K562 (cell line): ENCODE data around the gene APC2. TPM values are rescaled to one million over a fixed set of nuclear protein-coding genes. Genes with fewer than 3 reads are reported as not detected.

Source experiments
- CCAR2 ChIP-seq: fragments of 200-400 bp; formaldehyde crosslinking; IDR thresholded peaks from 2 replicates; pipeline ENCODE4 v1.6.1; 2017; ENCODE audit warnings: mild to moderate bottlenecking, low read depth, low read length
- DIDO1 ChIP-seq: fragments of 450-650 bp; IDR thresholded peaks from 2 replicates; pipeline ENCODE4 v1.6.1; 2016; ENCODE audit warnings: low read depth, missing biosample characterization, missing genetic modification characterization
- LCOR ChIP-seq: sonication (generic); formaldehyde crosslinking; IDR thresholded peaks from 2 replicates; pipeline ENCODE4 v1.8.0; 2022; ENCODE audit warnings: mild to moderate bottlenecking, missing genetic modification reagents
- LEF1 ChIP-seq: fragments of 450-650 bp; IDR thresholded peaks from 2 replicates; pipeline ENCODE4 v1.6.1; 2016; ENCODE audit warnings: mild to moderate bottlenecking
- PURB ChIP-seq: sonication (generic); formaldehyde crosslinking; IDR thresholded peaks from 2 replicates; pipeline ENCODE4 v1.9.0; 2021; ENCODE audit warnings: low read depth, mild to moderate bottlenecking, missing genetic modification reagents
- ZFPM2 ChIP-seq: fragments of 250-450 bp; sonication (Bioruptor Pico); IDR thresholded peaks from 2 replicates; pipeline ENCODE4 v1.5.1; 2022; ENCODE audit warnings: mild to moderate bottlenecking
- ZNF165 ChIP-seq: fragments of 250-450 bp; sonication (Bioruptor Pico); IDR thresholded peaks from 2 replicates; pipeline ENCODE4 v1.4.0; 2020; ENCODE audit warnings: borderline replicate concordance
- ZNF75A ChIP-seq: fragments of 450-650 bp; formaldehyde crosslinking; IDR thresholded peaks from 2 replicates; pipeline ENCODE4 v1.4.0; 2020; ENCODE audit warnings: mild to moderate bottlenecking
- polyA plus RNA-seq, 8 experiments: library from polyadenylated mRNA; depleted of rRNA in 4 of 8; stranded (reverse) in 5 of 8; unstranded in 3 of 8; fragments of >200 nt; fragmentation: Nextera tagmentation in 2 of 8; fragmentation: Illumina TruSeq in 1 of 8; extraction: Ambion mirVana in 2 of 8; extraction: Trizol in 1 of 8; gene quantifications; 2 replicates each; pipeline versions ENCODE4 v1.2.1 to v1.2.3, GENCODE V29; 2011 to 2014; ENCODE audit warnings: inconsistent platforms in 1 of 8, missing spikeins in 1 of 8
- total RNA-seq, 7 experiments: library from RNA; depleted of rRNA in 6 of 7; stranded (reverse); fragments of >200 nt in 6 of 7; fragmentation: Illumina TruSeq in 2 of 7; extraction: Trizol in 2 of 7; gene quantifications; 2 replicates each; pipeline versions ENCODE4 v1.2.1 to v1.2.3, GENCODE V29; 2011 to 2021; ENCODE audit warnings: low replicate concordance in 1 of 7
- TF ChIP-seq, protein P1 (sequence below): sonication (generic); formaldehyde crosslinking; IDR thresholded peaks from 2 replicates; pipeline ENCODE4 v1.8.1; 2023; ENCODE audit warnings: mild to moderate bottlenecking, missing genetic modification reagents, moderate library complexity

The APC2 gene
- total and polyA plus RNA-seq, 9 of the 15 experiments (the other 6 are each of a cell fraction or from before 2014, with no cell fraction given), result 0.01 to 0.40 (median 0.05) TPM; not detected in 3

DNA sequence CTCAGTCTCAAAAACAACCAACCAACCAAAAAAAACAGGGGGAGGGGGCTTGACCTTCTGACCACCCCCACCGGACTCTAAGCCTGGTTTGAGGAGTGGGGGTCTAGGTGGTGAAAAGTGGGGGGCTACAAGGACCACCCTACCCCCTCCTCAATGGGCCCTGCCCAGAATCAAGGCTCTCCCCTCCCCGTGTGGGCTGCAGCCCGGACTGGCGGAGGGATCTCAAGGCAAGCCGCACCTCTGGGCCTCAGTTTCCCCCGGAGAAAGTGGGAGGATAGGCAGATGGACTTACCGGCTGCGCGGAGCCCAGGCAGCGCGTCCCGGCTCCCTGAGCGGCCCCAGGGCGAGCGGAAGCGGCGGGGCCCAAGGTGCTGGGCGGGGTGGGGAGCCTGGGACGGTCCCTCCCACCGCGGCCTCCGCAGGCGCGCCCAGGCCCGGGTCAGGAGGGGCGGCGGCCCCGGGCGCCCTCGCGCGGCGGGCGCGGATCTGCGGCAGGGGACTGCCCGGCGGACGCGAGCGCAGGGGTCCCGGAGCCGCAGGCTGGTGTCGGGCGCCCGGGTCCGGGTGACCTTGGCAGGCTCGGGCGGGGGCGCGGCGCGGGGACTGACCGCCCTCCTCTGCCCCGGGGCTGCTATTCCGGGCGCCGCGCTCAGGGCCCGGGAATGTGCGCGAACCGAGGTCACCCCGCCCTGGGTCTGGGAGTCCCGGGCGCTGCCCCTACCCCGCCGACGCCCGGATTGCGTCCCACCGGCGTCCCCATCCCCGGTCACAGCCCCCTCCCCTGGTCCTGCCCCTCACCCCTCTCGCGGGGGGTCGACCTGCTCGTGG lies 63.0 kb downstream of the APC2 start, which contains the start of gene ADAMTSL5 (continued):
- TF ChIP-seq ZNF165 (no peak), PURB (CRISPR knock-in tag) (no peak), ZFPM2 (CRISPR knock-in tag) (no peak), LEF1 (no peak), LCOR (no peak), DIDO1 (no peak), CCAR2 (no peak), ZNF75A (CRISPR knock-in tag) (no peak)
- TF ChIP-seq, protein P1, sequence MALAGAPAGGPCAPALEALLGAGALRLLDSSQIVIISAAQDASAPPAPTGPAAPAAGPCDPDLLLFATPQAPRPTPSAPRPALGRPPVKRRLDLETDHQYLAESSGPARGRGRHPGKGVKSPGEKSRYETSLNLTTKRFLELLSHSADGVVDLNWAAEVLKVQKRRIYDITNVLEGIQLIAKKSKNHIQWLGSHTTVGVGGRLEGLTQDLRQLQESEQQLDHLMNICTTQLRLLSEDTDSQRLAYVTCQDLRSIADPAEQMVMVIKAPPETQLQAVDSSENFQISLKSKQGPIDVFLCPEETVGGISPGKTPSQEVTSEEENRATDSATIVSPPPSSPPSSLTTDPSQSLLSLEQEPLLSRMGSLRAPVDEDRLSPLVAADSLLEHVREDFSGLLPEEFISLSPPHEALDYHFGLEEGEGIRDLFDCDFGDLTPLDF, result no peak
